GM23248 (cell line): ENCODE measurements around the gene SLC6A18.

ENCODE experiments used
- EZH2 ChIP-seq: fragments of 200-600 bp; sonication (generic); IDR thresholded peaks from 2 replicates; pipeline ENCODE4 v1.6.1; 2018; ENCODE audit warnings: antibody characterized with exemption, mild to moderate bottlenecking; ENCODE audit not compliant: insufficient read depth, poor library complexity, severe bottlenecking
- EZH2phosphoT487 ChIP-seq: fragments of 200-600 bp; sonication (generic); IDR thresholded peaks from 2 replicates; pipeline ENCODE4 v1.6.1; 2018; ENCODE audit warnings: antibody characterized with exemption, moderate library complexity, mild to moderate bottlenecking, low read depth; ENCODE audit not compliant: insufficient read depth

- TF ChIP-seq EZH2 (no peak), EZH2phosphoT487 (no peak)
Measured at GRCh38 chr5:1246711-1247431, 21.7 kb downstream of the SLC6A18 start.
